SK-N-MC (cell line): Measurements from ENCODE around the gene RREB1.

ENCODE experiments used
- EZH2 ChIP-seq: fragments of 200-600 bp; sonication (generic); IDR thresholded peaks from one replicate; pipeline ENCODE4 v1.6.1; 2017; ENCODE audit warnings: antibody characterized with exemption
- FOXP2 ChIP-seq: optimal IDR thresholded peaks from 2 replicates; pipeline ENCODE3; 2011; ENCODE audit warnings: mild to moderate bottlenecking, moderate library complexity; ENCODE audit not compliant: insufficient read depth; ENCODE audit errors: extremely low read length, control extremely low read depth
- POLR2AphosphoS5 ChIP-seq: IDR thresholded peaks from 2 replicates; pipeline ENCODE4 v1.6.1; 2012; ENCODE audit warnings: mild to moderate bottlenecking, low read depth, low read length, borderline replicate concordance

GRCh38 chr6:7296602-7297001, 188.8 kb downstream of the RREB1 start:
- no peak for TF ChIP-seq EZH2
- TF ChIP-seq POLR2AphosphoS5, result no peak
- no peak for TF ChIP-seq FOXP2
